A673 (cell line): ENCODE results near the gene RPH3AL. TPM values are rescaled to one million over a fixed set of nuclear protein-coding genes. Genes with fewer than 3 reads are reported as not detected.

Experiments
- BruUV-seq: library from RNA; stranded (reverse); fragments of 400-500 nt; replicated peaks from 2 replicates; lab custom pipeline; 2021; lab: Mats Ljungman, UMichigan
- CTCF ChIA-PET: fragments of 300-600 bp; sonication (Branson Sonifier 250); formaldehyde crosslinking; loops from one replicate; lab custom pipeline; 2022; ENCODE audit warnings: antibody characterized with exemption; lab: Charles Lee
- POLR2A ChIA-PET: fragments of 300-600 bp; sonication (Branson Sonifier 250); formaldehyde crosslinking; loops from one replicate; lab custom pipeline; 2022; ENCODE audit warnings: antibody characterized with exemption; ENCODE audit not compliant: low non-redundant PET; lab: Charles Lee
- DNase-seq: peaks from one replicate; pipeline ENCODE4 v3.0.0-alpha.2; 2015; ENCODE audit warnings: low spot score
- H3K27ac ChIP-seq: fragments of 200-600 bp; sonication (generic); 2 replicates; pipeline ENCODE4 v1.5.1; 2016; ENCODE audit warnings: mixed run types, low read depth, mild to moderate bottlenecking, mixed read lengths, antibody characterized with exemption, low read length; ENCODE audit not compliant: poor library complexity, severe bottlenecking
- H3K27me3 ChIP-seq: fragments of 200-600 bp; sonication (generic); replicated peaks from 2 replicates; pipeline ENCODE4 v1.6.1; 2017; ENCODE audit warnings: mixed run types, low read depth, mild to moderate bottlenecking, mixed read lengths, antibody characterized with exemption, low read length; ENCODE audit not compliant: insufficient read depth, poor library complexity
- H3K36me3 ChIP-seq: fragments of 200-600 bp; sonication (generic); 2 replicates; pipeline ENCODE4 v1.6.1; 2016; ENCODE audit warnings: mixed run types, mild to moderate bottlenecking, mixed read lengths, antibody characterized with exemption, low read length; ENCODE audit not compliant: insufficient read depth, poor library complexity, severe bottlenecking
- H3K4me1 ChIP-seq: fragments of 200-600 bp; sonication (generic); 2 replicates; pipeline ENCODE4 v1.6.1; 2017; ENCODE audit warnings: mixed run types, mild to moderate bottlenecking, mixed read lengths, antibody characterized with exemption, low read length; ENCODE audit not compliant: insufficient read depth, poor library complexity, severe bottlenecking
- H3K4me3 ChIP-seq: fragments of 200-600 bp; sonication (generic); 2 replicates; pipeline ENCODE4 v1.5.1; 2016; ENCODE audit warnings: low read depth, mixed run types, mild to moderate bottlenecking, mixed read lengths, low read length; ENCODE audit not compliant: poor library complexity, severe bottlenecking
- H3K9me3 ChIP-seq: fragments of 200-600 bp; sonication (generic); 2 replicates; pipeline ENCODE4 v1.6.1; 2016; ENCODE audit warnings: mixed run types, low read depth, mild to moderate bottlenecking, mixed read lengths, antibody characterized with exemption, low read length; ENCODE audit not compliant: poor library complexity, severe bottlenecking
- EZH2 ChIP-seq: fragments of 200-600 bp; sonication (generic); IDR thresholded peaks from 2 replicates; pipeline ENCODE4 v1.6.1; 2017; ENCODE audit warnings: borderline replicate concordance, low read depth, mild to moderate bottlenecking, mixed read lengths, antibody characterized with exemption, low read length; ENCODE audit not compliant: poor library complexity, severe bottlenecking
- intact Hi-C: fragments of 100-400 bp; cut with micrococcal nuclease; formaldehyde crosslinking; loops from one replicate; pipeline ENCODE4 v1.10.0; 2022; ENCODE audit not compliant: unreplicated experiment
- total RNA-seq: library from RNA; stranded (reverse); gene quantifications from 2 replicates; pipeline ENCODE4 v1.2.3, GENCODE V29; 2021
- TF ChIP-seq, protein P1 (sequence below): fragments of 300-800, 200-600 bp; sonication (generic); conservative IDR thresholded peaks from 2 replicates; pipeline ENCODE4 v1.5.1; 2017; ENCODE audit warnings: low read depth, mild to moderate bottlenecking, antibody characterized with exemption, low read length, moderate library complexity, mixed read lengths

RPH3AL gene
- total RNA-seq, 1 experiment from 2014 or later = 0.82 TPM

DNA sequence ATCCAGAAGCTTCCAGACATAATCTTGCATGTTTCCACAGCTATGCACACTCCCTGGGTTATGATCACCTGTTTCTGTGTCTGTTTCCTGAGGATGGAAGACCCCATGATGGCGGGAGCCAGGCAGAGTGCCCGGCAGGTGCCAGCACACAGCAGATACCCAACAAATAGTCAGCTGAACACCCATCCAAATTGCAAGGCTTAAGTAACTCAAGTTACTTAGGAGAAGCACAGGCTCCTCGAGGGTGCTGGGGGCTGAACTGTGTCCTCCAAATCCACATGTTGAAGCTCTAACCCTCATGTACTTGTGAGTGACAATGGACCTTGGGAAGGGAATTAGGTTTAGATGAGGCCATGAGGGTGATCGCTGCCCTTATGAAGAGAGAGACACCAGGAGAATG lies 91.7 kb downstream of the RPH3AL start:
- ChIA-PET CTCF (no interaction called here), POLR2A (no interaction called here)
- TF ChIP-seq, protein P1, sequence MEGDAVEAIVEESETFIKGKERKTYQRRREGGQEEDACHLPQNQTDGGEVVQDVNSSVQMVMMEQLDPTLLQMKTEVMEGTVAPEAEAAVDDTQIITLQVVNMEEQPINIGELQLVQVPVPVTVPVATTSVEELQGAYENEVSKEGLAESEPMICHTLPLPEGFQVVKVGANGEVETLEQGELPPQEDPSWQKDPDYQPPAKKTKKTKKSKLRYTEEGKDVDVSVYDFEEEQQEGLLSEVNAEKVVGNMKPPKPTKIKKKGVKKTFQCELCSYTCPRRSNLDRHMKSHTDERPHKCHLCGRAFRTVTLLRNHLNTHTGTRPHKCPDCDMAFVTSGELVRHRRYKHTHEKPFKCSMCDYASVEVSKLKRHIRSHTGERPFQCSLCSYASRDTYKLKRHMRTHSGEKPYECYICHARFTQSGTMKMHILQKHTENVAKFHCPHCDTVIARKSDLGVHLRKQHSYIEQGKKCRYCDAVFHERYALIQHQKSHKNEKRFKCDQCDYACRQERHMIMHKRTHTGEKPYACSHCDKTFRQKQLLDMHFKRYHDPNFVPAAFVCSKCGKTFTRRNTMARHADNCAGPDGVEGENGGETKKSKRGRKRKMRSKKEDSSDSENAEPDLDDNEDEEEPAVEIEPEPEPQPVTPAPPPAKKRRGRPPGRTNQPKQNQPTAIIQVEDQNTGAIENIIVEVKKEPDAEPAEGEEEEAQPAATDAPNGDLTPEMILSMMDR = no peak
- TF ChIP-seq EZH2 = no peak
- no peak overlapping the region for H3K27ac ChIP-seq
- H3K4me3 ChIP-seq = no peak overlapping the region
- intact Hi-C loops = no loop called here
- H3K27me3 ChIP-seq = peaks cover 6% of the 10 kb centered on the region
- DNase-seq = no peak
- no peaks in the 10 kb centered on the region for H3K4me1 ChIP-seq
- no peaks in the 10 kb centered on the region for H3K9me3 ChIP-seq
- H3K36me3 ChIP-seq = no peaks in the 10 kb centered on the region
- BruUV-seq = no TSS peak

- H3K27ac ChIP-seq = no peak overlapping the region
- no peaks in the 10 kb centered on the region for H3K36me3 ChIP-seq
- H3K27me3 ChIP-seq = peaks cover 6% of the 10 kb centered on the region
- intact Hi-C loops = no loop called here
- H3K4me1 ChIP-seq = no peaks in the 10 kb centered on the region
- no peak overlapping the region for H3K4me3 ChIP-seq
- ChIA-PET POLR2A (no interaction called here), CTCF (no interaction called here)
- BruUV-seq = no TSS peak
- no peak for DNase-seq
- H3K9me3 ChIP-seq = no peaks in the 10 kb centered on the region
- TF ChIP-seq, protein P1 = no peak
- no peak for TF ChIP-seq EZH2
These were observed 92.4 kb downstream of the RPH3AL start for GRCh38 chr17:260031-260791.

- no peak for TF ChIP-seq EZH2
- TF ChIP-seq, protein P1 = no peak
- peaks cover 6% of the 10 kb centered on the region for H3K27me3 ChIP-seq
- ChIA-PET POLR2A (no interaction called here), CTCF (no interaction called here)
- H3K36me3 ChIP-seq = no peaks in the 10 kb centered on the region
- H3K9me3 ChIP-seq = no peaks in the 10 kb centered on the region
- BruUV-seq = no TSS peak
- H3K4me3 ChIP-seq = no peak overlapping the region
- H3K4me1 ChIP-seq = no peaks in the 10 kb centered on the region
- no peak overlapping the region for H3K27ac ChIP-seq
- intact Hi-C loops = no loop called here
- no peak for DNase-seq
These were observed 93.1 kb downstream of the RPH3AL start for GRCh38 chr17:259341-259976.
